ENCODE results near the gene NSUN4. TPM values are rescaled to one million over a fixed set of nuclear protein-coding genes. Genes with fewer than 3 reads are reported as not detected.

The NSUN4 gene
- total and polyA plus RNA-seq, 2 of the 13 experiments (the other 11 are each of a cell fraction or from before 2014, with no cell fraction given): 21.5 to 23.5 TPM

DNA sequence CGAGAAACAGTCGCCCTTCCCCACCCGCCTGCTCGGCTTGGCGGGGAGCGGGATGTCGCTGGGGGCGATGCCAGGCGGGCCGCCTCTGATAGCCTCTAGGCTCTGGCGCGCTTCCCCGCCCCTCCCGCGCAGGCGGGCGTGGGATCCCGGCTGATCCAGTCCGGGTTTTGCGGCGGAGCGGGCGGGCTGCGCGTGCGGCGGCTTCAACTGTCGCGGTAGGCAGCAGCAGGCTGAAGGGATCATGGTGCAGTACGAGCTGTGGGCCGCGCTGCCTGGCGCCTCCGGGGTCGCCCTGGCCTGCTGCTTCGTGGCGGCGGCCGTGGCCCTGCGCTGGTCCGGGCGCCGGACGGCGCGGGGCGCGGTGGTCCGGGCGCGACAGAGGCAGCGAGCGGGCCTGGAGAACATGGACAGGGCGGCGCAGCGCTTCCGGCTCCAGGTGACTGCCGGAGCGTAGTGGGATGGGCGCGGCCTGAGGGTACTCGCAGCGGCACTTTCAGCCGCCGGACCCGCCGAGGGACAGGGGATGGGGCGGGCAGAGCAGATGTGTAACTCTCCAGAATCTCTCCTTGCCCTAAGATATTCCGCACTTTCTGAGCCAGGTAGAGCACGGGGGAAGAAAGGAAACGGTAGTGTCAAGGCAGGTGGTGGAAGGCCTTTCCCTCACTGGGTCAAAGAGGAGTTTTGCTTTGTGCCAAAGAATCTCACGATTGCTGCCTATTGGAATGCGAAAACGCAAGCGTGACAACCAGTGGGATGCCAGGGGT lies 53.7 kb downstream of the NSUN4 start, which contains the start of gene FAAH (continued):
- TF ChIP-seq ZNF354B (CRISPR knock-in tag; IDR thresholded peaks at IDR 0.05) (peak; percentile 66; the same call in 1 of the 2 replicates), DNMT3B (CRISPR knock-in tag; conservative IDR thresholded peaks at IDR 0.05) (no peak), KDM1A (CRISPR knock-in tag; IDR thresholded peaks at IDR 0.05) (peak; percentile 39; the same call in 1 of the 2 replicates), ZFP82 (CRISPR knock-in tag; IDR thresholded peaks at IDR 0.05; ENCODE audit: borderline replicate concordance) (peak; percentile 74; the same call in 1 of the 2 replicates), NFKB2 (CRISPR knock-in tag; IDR thresholded peaks at IDR 0.05; ENCODE audit: borderline replicate concordance) (peak; percentile 96; the same call in 1 of the 2 replicates), ZNF225 (CRISPR knock-in tag; IDR thresholded peaks at IDR 0.05) (no peak), NFYB (CRISPR knock-in tag; IDR thresholded peaks at IDR 0.05) (peak; percentile 25; the same call in 1 of the 2 replicates), ARHGAP35 (CRISPR knock-in tag; IDR thresholded peaks at IDR 0.05; ENCODE audit: borderline replicate concordance) (no peak), FOXC1 (CRISPR knock-in tag; IDR thresholded peaks at IDR 0.05; ENCODE audit: borderline replicate concordance) (peak; percentile 78; the same call in 1 of the 2 replicates), HNF4G (IDR thresholded peaks at IDR 0.05; ENCODE audit: borderline replicate concordance, low read depth, low read length) (peak; percentile 41; the same call in 1 of the 2 replicates), HNF4G (CRISPR knock-in tag; IDR thresholded peaks at IDR 0.05; ENCODE audit: borderline replicate concordance, low read depth) (no peak), ZNF563 (CRISPR knock-in tag; IDR thresholded peaks at IDR 0.05) (peak; percentile 97), IKZF1 (IDR thresholded peaks at IDR 0.05) (no peak), CENPX (CRISPR knock-in tag; IDR thresholded peaks at IDR 0.05) (no peak), RAD51 (IDR thresholded peaks at IDR 0.05; ENCODE audit: borderline replicate concordance) (no peak), HNF4A (CRISPR knock-in tag; IDR thresholded peaks at IDR 0.05) (peak; percentile 55), ZBTB7B (CRISPR knock-in tag; IDR thresholded peaks at IDR 0.05) (0 out of 2 replicates have a peak, but pooled peaks have one; percentile 63)
- TF ChIP-seq, protein P1, sequence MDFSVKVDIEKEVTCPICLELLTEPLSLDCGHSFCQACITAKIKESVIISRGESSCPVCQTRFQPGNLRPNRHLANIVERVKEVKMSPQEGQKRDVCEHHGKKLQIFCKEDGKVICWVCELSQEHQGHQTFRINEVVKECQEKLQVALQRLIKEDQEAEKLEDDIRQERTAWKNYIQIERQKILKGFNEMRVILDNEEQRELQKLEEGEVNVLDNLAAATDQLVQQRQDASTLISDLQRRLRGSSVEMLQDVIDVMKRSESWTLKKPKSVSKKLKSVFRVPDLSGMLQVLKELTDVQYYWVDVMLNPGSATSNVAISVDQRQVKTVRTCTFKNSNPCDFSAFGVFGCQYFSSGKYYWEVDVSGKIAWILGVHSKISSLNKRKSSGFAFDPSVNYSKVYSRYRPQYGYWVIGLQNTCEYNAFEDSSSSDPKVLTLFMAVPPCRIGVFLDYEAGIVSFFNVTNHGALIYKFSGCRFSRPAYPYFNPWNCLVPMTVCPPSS (IDR thresholded peaks at IDR 0.05): no peak
- TF ChIP-seq, protein P2, sequence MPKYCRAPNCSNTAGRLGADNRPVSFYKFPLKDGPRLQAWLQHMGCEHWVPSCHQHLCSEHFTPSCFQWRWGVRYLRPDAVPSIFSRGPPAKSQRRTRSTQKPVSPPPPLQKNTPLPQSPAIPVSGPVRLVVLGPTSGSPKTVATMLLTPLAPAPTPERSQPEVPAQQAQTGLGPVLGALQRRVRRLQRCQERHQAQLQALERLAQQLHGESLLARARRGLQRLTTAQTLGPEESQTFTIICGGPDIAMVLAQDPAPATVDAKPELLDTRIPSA (CRISPR knock-in tag; IDR thresholded peaks at IDR 0.05; ENCODE audit: borderline replicate concordance): no peak
- TF ChIP-seq, protein P3, sequence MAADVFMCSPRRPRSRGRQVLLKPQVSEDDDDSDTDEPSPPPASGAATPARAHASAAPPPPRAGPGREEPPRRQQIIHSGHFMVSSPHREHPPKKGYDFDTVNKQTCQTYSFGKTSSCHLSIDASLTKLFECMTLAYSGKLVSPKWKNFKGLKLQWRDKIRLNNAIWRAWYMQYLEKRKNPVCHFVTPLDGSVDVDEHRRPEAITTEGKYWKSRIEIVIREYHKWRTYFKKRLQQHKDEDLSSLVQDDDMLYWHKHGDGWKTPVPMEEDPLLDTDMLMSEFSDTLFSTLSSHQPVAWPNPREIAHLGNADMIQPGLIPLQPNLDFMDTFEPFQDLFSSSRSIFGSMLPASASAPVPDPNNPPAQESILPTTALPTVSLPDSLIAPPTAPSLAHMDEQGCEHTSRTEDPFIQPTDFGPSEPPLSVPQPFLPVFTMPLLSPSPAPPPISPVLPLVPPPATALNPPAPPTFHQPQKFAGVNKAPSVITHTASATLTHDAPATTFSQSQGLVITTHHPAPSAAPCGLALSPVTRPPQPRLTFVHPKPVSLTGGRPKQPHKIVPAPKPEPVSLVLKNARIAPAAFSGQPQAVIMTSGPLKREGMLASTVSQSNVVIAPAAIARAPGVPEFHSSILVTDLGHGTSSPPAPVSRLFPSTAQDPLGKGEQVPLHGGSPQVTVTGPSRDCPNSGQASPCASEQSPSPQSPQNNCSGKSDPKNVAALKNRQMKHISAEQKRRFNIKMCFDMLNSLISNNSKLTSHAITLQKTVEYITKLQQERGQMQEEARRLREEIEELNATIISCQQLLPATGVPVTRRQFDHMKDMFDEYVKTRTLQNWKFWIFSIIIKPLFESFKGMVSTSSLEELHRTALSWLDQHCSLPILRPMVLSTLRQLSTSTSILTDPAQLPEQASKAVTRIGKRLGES (CRISPR knock-in tag; IDR thresholded peaks at IDR 0.05; ENCODE audit: borderline replicate concordance): no peak
- TF ChIP-seq, protein P4, sequence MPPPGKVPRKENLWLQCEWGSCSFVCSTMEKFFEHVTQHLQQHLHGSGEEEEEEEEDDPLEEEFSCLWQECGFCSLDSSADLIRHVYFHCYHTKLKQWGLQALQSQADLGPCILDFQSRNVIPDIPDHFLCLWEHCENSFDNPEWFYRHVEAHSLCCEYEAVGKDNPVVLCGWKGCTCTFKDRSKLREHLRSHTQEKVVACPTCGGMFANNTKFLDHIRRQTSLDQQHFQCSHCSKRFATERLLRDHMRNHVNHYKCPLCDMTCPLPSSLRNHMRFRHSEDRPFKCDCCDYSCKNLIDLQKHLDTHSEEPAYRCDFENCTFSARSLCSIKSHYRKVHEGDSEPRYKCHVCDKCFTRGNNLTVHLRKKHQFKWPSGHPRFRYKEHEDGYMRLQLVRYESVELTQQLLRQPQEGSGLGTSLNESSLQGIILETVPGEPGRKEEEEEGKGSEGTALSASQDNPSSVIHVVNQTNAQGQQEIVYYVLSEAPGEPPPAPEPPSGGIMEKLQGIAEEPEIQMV (CRISPR knock-in tag; IDR thresholded peaks at IDR 0.05; ENCODE audit: low read depth): peak; percentile 79; the same call in 1 of the 2 replicates
- TF ChIP-seq, protein P5, sequence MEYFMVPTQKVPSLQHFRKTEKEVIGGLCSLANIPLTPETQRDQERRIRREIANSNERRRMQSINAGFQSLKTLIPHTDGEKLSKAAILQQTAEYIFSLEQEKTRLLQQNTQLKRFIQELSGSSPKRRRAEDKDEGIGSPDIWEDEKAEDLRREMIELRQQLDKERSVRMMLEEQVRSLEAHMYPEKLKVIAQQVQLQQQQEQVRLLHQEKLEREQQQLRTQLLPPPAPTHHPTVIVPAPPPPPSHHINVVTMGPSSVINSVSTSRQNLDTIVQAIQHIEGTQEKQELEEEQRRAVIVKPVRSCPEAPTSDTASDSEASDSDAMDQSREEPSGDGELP (IDR thresholded peaks at IDR 0.05; ENCODE audit: borderline replicate concordance, low read depth): peak; percentile 27; the same call in 1 of the 2 replicates

Data from HepG2 (cell line).